ENCODE data around the gene SPATA25.
"Not testable (repeated sequence)": the region's sequence is repeated elsewhere in the genome, so short reads cannot be mapped to it uniquely, and the experiment has no call there.

Gene SPATA25

DNA sequence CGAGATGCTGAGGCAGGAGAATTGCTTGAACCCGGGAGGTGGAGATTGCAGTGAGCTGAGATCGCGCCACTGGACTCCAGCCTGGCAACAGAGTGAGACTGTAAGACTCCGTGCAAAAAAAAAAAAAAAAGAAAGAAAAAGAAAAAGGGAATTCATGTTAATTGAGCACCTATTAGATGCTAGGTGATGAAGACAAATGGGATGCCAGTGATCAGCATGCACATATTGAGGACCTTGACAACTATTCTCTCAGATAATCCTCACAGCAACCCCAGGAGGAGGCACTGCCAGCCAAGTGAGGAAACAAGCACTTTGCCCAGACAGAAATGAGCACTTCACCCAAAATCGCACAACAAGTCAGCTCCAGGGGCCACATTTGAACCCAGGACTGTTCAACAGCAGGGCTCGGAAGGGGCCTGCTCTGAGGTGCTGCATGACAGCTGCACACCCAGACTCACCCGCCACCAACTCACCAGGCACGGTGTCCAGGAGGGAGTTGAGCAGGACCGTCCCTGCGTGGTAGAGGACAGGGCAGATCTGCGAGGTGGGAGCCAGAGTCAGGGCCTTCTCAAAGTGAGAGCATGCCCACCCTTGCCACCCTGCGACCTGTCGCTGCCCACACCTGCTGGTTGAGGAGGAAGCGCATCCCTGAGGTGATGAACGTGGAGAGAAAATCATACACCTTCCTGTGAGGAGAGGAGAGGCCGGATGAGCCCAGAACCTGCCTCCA is 20.0 kb upstream of the SPATA25 start:
- no peak for TF ChIP-seq CTCF (IDR thresholded peaks at IDR 0.05; ENCODE audit: extremely low read depth, insufficient read depth, missing control alignments)
- in situ Hi-C loops (cut with MboI; ENCODE audit: low pct_unique_long_range_greater_than_20kb, low sequenced_read_pairs, unreplicated experiment): no loop called here
- DNase-seq (ENCODE audit: low spot score): no peak

GRCh38 chr20:45905505-45906079 is 18.2 kb upstream of the SPATA25 start:
- in situ Hi-C loops (cut with MboI; ENCODE audit: low pct_unique_long_range_greater_than_20kb, low sequenced_read_pairs, unreplicated experiment): no loop called here
- no peak for TF ChIP-seq CTCF (IDR thresholded peaks at IDR 0.05; ENCODE audit: extremely low read depth, insufficient read depth, missing control alignments)
- DNase-seq (ENCODE audit: low spot score): no peak

DNA sequence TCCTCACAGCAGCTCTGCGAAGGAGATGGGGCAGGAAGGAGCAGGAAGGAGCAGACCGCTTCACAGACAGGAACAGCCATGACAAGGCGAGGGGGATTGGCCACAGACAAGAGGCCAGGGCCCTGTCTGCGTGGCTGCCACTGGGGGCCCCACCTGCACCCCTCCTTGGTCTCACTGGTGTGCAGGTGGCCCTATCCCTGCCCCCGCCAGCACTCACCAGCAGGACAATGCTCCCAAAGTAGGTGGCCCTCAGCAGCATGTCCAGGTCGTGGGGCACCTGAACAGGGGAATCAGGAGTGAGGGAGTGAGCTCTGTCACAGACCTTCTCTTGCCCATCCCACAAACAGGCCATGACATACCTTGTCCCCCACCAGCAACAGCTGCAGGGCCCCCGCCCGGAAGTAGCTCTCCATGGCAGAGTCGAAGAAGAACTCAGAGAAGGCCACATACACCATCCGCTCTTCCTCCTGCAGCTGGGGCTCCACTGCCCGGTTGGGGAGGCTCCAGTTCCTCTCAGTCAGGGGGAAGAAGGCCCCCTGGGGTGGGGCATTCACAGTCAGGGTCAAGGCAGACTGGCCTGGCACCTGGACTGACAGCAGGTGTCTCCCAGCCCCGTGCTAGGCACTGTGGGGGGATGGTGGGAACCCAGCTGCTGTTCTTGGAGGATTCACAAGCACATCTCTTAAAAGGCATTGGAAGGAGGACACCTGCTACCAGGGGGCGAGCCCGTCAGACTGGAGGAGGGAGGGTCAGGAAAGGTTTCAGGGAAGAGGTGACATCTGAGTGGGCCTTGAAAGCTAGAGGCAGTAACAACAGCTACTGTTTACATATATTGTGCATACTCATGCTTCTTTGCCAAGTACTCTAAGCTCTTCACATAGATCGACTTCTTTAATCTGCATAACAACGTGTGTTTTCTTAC is 17.4 kb upstream of the SPATA25 start:
- DNase-seq (ENCODE audit: low spot score): no peak
- in situ Hi-C loops (cut with MboI; ENCODE audit: low pct_unique_long_range_greater_than_20kb, low sequenced_read_pairs, unreplicated experiment): no loop called here
- TF ChIP-seq CTCF (IDR thresholded peaks at IDR 0.05; ENCODE audit: extremely low read depth, insufficient read depth, missing control alignments): no peak

GRCh38 chr20:45902199-45902701 is 14.8 kb upstream of the SPATA25 start:
- in situ Hi-C loops (cut with MboI; ENCODE audit: low pct_unique_long_range_greater_than_20kb, low sequenced_read_pairs, unreplicated experiment): no loop called here
- TF ChIP-seq CTCF (IDR thresholded peaks at IDR 0.05; ENCODE audit: extremely low read depth, insufficient read depth, missing control alignments): no peak
- no peak for DNase-seq (ENCODE audit: low spot score)

DNA sequence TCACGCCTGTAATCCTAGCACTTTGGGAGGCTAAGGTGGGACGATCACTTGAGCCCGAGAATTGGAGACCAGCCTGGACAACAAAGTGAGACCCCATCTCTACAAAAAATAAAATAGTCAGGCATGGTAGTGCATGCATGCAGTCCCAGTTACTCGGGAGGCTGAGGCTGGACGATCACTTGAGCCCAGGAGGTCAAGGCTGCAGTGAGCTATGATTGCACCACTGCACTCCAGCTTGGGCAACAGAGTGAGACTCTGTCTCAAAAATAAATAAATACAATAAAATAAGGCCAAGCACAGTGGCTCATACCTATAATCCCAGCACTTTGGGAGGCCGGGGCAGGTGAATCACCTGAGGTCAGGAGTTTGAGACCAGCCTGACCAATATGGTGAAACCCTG is 13.9 kb upstream of the SPATA25 start:
- in situ Hi-C loops (cut with MboI; ENCODE audit: low pct_unique_long_range_greater_than_20kb, low sequenced_read_pairs, unreplicated experiment): not testable (repeated sequence)

DNA sequence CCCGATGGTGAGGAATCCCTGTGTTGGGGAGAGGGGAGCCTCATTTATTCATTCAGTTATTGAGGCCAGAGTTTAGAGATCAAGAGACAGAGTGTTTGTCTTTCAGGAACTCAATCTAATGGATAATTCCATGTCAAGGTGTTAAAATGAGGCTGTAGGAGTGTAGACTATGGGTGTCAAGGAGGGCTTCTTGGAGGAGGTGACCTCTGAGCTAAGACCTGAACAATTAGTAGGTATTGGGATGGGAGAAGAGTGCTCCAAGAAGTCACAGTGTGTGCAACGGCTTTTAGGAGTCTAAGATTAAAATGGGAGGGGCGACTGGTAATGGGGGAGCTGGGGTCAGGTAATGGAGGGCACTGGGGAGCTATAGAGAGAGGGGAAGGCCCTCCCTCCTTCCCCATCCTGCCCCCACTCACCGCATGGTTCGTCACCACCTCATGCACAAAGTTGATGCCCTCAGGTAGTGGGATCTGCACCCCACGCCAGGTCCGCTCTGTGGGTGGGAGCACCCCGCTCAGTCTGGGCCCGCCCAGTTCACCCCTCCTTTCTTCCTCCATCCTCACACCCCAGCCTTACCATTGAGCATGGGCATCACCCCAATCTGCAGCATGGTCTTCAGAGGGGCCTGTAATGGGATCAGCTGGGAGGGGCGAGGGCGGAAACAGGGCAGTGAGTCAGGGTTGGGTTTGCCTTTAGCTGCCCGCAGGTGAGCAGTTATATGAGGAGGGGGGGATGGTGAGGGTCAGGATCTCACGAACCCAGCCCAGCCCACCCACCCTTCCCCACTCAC is 11.8 kb upstream of the SPATA25 start:
- in situ Hi-C loops (cut with MboI; ENCODE audit: low pct_unique_long_range_greater_than_20kb, low sequenced_read_pairs, unreplicated experiment): no loop called here
- TF ChIP-seq CTCF (IDR thresholded peaks at IDR 0.05; ENCODE audit: extremely low read depth, insufficient read depth, missing control alignments): no peak

More for the DNA sequence above, 13.9 kb upstream of the SPATA25 start:
- not testable (repeated sequence) for DNase-seq (ENCODE audit: low spot score)

More for the DNA sequence above, 11.8 kb upstream of the SPATA25 start:
- no peak for DNase-seq (ENCODE audit: low spot score)
